GM12878 (cell line): ENCODE measurements around the gene VPS26B. TPM values are rescaled to one million over a fixed set of nuclear protein-coding genes. Genes with fewer than 3 reads are reported as not detected.

Experiments used
- ATAC-seq: fragments of 200-7000 bp; cut with Tn5 transposase; 3 replicates; pipeline ENCODE4 v1.9.1; 2020; ENCODE audit warnings: mild to moderate bottlenecking, moderate library complexity
- BruUV-seq: library from RNA; stranded (reverse); fragments of 400-500 nt; replicated peaks from 2 replicates; lab custom pipeline; 2021; lab: Mats Ljungman, UMichigan
- CTCF ChIA-PET: fragments of 300-600 bp; sonication (Branson Sonifier 250); formaldehyde crosslinking; extraction: SDS; loops from one replicate; lab custom pipeline; 2021; ENCODE audit warnings: inconsistent platforms; lab: Yijun Ruan, JAX
- POLR2A ChIA-PET: fragments of 350-600 bp; formaldehyde crosslinking; extraction: SDS; loops from one replicate; lab custom pipeline; 2021; ENCODE audit warnings: inconsistent platforms; lab: Charles Lee
- RAD21 ChIA-PET: fragments of 300-600 bp; sonication (Branson Sonifier 250); formaldehyde crosslinking; loops from one replicate; lab custom pipeline; 2023; ENCODE audit warnings: antibody characterized with exemption; ENCODE audit not compliant: unreplicated experiment; lab: Charles Lee
- SMC1A ChIA-PET: fragments of 300-600 bp; sonication (Branson Sonifier 250); formaldehyde crosslinking; loops from one replicate; lab custom pipeline; 2023; ENCODE audit not compliant: unreplicated experiment, uncharacterized antibody; lab: Charles Lee
- DNase-seq: peaks from one replicate; pipeline ENCODE4 v3.0.0-alpha.2; 2011; ENCODE audit warnings: low read depth, low spot score
- FAIRE-seq: peaks from 3 replicates; lab custom pipeline; 2011; peaks lifted over from hg19 to GRCh38; lab: Jason Lieb, UNC
- H2AFZ ChIP-seq: 2 replicates; pipeline ENCODE4 v1.6.0; 2011; ENCODE audit warnings: low read depth, low read length, control low read depth; ENCODE audit not compliant: control insufficient read depth
- H3K27ac ChIP-seq: 2 replicates; pipeline ENCODE4 v1.5.1; 2011; ENCODE audit warnings: control low read depth; ENCODE audit not compliant: control insufficient read depth, insufficient read depth
- H3K27me3 ChIP-seq, 2 experiments: replicated peaks in 1 of 2; 2 replicates each; pipeline versions ENCODE4 v1.6.0 to v1.6.1; 2011; ENCODE audit warnings: low read length in 1 of 2; ENCODE audit not compliant: control insufficient read depth in 2 of 2, insufficient read depth in 2 of 2
- H3K36me3 ChIP-seq, 2 experiments: 2 replicates each; pipeline ENCODE4 v1.5.1; 2011; ENCODE audit warnings: low read length in 1 of 2; ENCODE audit not compliant: control insufficient read depth in 2 of 2, insufficient read depth in 2 of 2
- H3K4me1 ChIP-seq: 2 replicates; pipeline ENCODE4 v1.6.1; 2011; ENCODE audit warnings: mild to moderate bottlenecking, low read length, moderate library complexity, mixed read lengths; ENCODE audit not compliant: control insufficient read depth, insufficient read depth
- H3K4me2 ChIP-seq: 2 replicates; pipeline ENCODE4 v1.6.0; 2011; ENCODE audit warnings: control low read depth; ENCODE audit not compliant: control insufficient read depth, insufficient read depth
- H3K4me3 ChIP-seq: fragments of 200-600 bp; sonication (generic); 2 replicates; pipeline ENCODE4 v1.5.1; 2016
- H3K79me2 ChIP-seq: 2 replicates; pipeline ENCODE4 v1.6.0; 2011; ENCODE audit warnings: low read length; ENCODE audit not compliant: control insufficient read depth, insufficient read depth
- H3K9ac ChIP-seq: 2 replicates; pipeline ENCODE4 v1.8.0; 2011; ENCODE audit warnings: low read length, control low read depth, mixed read lengths; ENCODE audit not compliant: control insufficient read depth, insufficient read depth
- H3K9me3 ChIP-seq: replicated peaks from 3 replicates; pipeline ENCODE4 v1.5.1; 2011; ENCODE audit warnings: mild to moderate bottlenecking, low read length; ENCODE audit not compliant: control insufficient read depth, insufficient read depth
- H4K20me1 ChIP-seq: 2 replicates; pipeline ENCODE4 v1.6.0; 2011; ENCODE audit not compliant: control insufficient read depth, insufficient read depth
- BCL11A ChIP-seq: IDR thresholded peaks from 2 replicates; pipeline ENCODE4 v1.6.1; 2011; ENCODE audit warnings: low read depth, low read length
- BHLHE40 ChIP-seq, 2 experiments: fragments of 450-650 bp in 1 of 2; IDR thresholded peaks; 2 replicates each; pipeline ENCODE4 v1.6.1; 2011 to 2017; ENCODE audit warnings: low read depth in 2 of 2, borderline replicate concordance in 1 of 2, improper control_type of control experiment in 1 of 2, low read length in 1 of 2, mild to moderate bottlenecking in 1 of 2
- HDAC6 ChIP-seq: fragments of 200-600 bp; sonication (generic); IDR thresholded peaks from one replicate; pipeline ENCODE4 v1.8.0; 2017; ENCODE audit warnings: antibody characterized with exemption; ENCODE audit not compliant: unreplicated experiment
- SP1 ChIP-seq: IDR thresholded peaks from one replicate; pipeline ENCODE4 v1.6.1; 2011; ENCODE audit warnings: low read depth, low read length
- SUPT20H ChIP-seq: IDR thresholded peaks from 2 replicates; pipeline ENCODE4 v1.6.1; 2011; ENCODE audit warnings: low read depth, mild to moderate bottlenecking, low read length, moderate library complexity, borderline replicate concordance; ENCODE audit not compliant: control insufficient read depth
- WRNIP1 ChIP-seq: IDR thresholded peaks from 2 replicates; pipeline ENCODE4 v1.6.1; 2011; ENCODE audit warnings: low read depth, low read length, improper control_type of control experiment, borderline replicate concordance
- ZNF592 ChIP-seq: fragments of 450-650 bp; IDR thresholded peaks from 2 replicates; pipeline ENCODE4 v1.6.1; 2017; ENCODE audit warnings: mild to moderate bottlenecking, moderate library complexity
- WGBS: methylation state at CpG from one replicate; pipeline ENCODE4 v1.1.6; 2016; ENCODE audit warnings: low lambda C conversion rate; ENCODE audit not compliant: insufficient replicate concordance, insufficient coverage; ENCODE audit errors: missing lambda C conversion rate; 5-methylcytosine and 5-hydroxymethylcytosine counted together
- in situ Hi-C: fragments of 300-500 bp; cut with MboI; formaldehyde crosslinking; loops from 9 replicates; pipeline ENCODE4 v1.14.3; 2018; ENCODE audit warnings: mixed read lengths
- intact Hi-C: fragments of 100-400 bp; cut with micrococcal nuclease; formaldehyde crosslinking; loops from one replicate; pipeline ENCODE4 v1.14.2; 2022; ENCODE audit not compliant: unreplicated experiment
- polyA plus RNA-seq, 11 experiments: library from polyadenylated mRNA; depleted of rRNA in 4 of 11; unstranded in 6 of 11; stranded (reverse) in 5 of 11; fragments of >200 nt; fragmentation: Nextera tagmentation in 4 of 11; fragmentation: Illumina TruSeq in 1 of 11; extraction: Ambion mirVana in 4 of 11; extraction: Trizol in 1 of 11; gene quantifications; 1 replicate in 1 of 11; 2 replicates in 10 of 11; pipeline versions ENCODE4 v1.2.1 to v1.2.3, GENCODE V29; 2011 to 2016; ENCODE audit warnings: inconsistent platforms in 2 of 11, missing spikeins in 2 of 11, low read depth in 1 of 11
- total RNA-seq, 4 experiments: library from RNA; depleted of rRNA in 3 of 4; stranded (reverse); fragments of >200 nt in 3 of 4; fragmentation: Illumina TruSeq in 1 of 4; extraction: Trizol in 1 of 4; gene quantifications; 2 replicates each; pipeline versions ENCODE4 v1.2.1 to v1.2.3, GENCODE V29; 2013 to 2021

Gene VPS26B
- total and polyA plus RNA-seq, 10 of the 15 experiments (the other 5 are each of a cell fraction or from before 2014, with no cell fraction given), result 1.6 to 26.9 (median 13.3) TPM

GRCh38 chr11:134231958-134232659 is 7.6 kb downstream of the VPS26B start (continued):
- TF ChIP-seq ZNF592, result no peak

GRCh38 chr11:134233729-134234179 is 9.3 kb downstream of the VPS26B start:
- TF ChIP-seq WRNIP1, result no peak
- TF ChIP-seq BHLHE40 (IDR thresholded peaks at IDR 0.05; ENCODE audit: borderline replicate concordance in 1 of 2, low read depth in 2 of 2, low read length in 1 of 2), result no peak
- TF ChIP-seq HDAC6, result no peak
- no peak for TF ChIP-seq SUPT20H
- TF ChIP-seq SP1, result no peak
- TF ChIP-seq BCL11A, result no peak
- ATAC-seq (no peak), FAIRE-seq (no peak), DNase-seq (no peak)
- ChIA-PET SMC1A (interaction anchor here (1.2 kb wide), 1 partner anchor 22 kb away, joined by 3 read pairs; no protein-coding TSS in a partner anchor), POLR2A (no interaction called here), RAD21 (no interaction called here), CTCF (interaction anchor here (1.3 to 1.8 kb wide), 3 partner anchors 9 to 26 kb away, joined by 3 to 8 read pairs (median 4); partner anchors contain the start of genes NCAPD3 and VPS26B)
- peaks cover 12% of the 10 kb centered on the region; the same call in 1 of the 2 replicates for H4K20me1 ChIP-seq
- no peaks in the 10 kb centered on the region for H3K27me3 ChIP-seq
- no peaks in the 10 kb centered on the region for H3K9me3 ChIP-seq
- in situ Hi-C loops, result no loop called here
- peaks cover 17% of the 10 kb centered on the region for H3K4me1 ChIP-seq
- H3K36me3 ChIP-seq, result peaks cover 0 to 3% of the 10 kb centered on the region in 2 experiments; a peak in 1 of 4 replicates
- H3K79me2 ChIP-seq, result no peaks in the 10 kb centered on the region; the same call in 1 of the 2 replicates
- no TSS peak for BruUV-seq
- intact Hi-C loops, result no loop called here
- H3K9ac ChIP-seq, result no peak overlapping the region
- WGBS, result 93% methylated on average over 4 of the region's 4 CpGs
- H3K4me2 ChIP-seq, result no peak overlapping the region
- H3K4me3 ChIP-seq, result no peak overlapping the region
- H2AFZ ChIP-seq, result no peak overlapping the region
- no peak overlapping the region for H3K27ac ChIP-seq
